ENCODE data around the gene THPO.

THPO gene

DNA sequence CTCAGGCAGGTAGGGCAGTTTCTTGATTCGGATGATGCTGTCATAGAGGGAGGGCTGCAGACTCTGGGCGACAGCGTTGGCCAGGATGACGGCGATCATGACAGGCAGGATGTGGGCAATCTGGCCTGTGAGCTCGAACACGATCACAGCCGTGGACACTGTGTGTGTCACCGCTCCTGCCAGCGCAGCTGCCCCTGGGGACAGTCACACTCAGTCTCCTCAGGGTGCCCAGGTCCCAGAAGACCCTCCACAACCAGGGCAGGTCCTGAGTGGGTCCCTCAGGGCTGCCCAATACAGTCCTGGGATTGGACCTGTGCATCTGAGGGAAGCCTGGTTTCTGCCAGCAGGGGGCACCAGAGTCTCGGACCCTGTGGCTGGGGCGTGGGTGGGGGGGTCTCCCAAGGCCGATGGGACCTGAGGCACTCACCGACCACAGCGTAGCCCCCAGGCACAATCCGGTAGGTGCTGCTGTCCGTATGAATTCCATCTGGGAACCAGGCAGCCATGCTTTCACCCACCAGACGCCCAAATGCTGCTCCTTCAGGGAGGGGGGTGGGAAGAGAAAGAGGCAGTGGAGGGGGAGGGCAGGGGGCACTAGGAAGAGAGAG lies 23.8 kb downstream of the THPO start:
- no peak overlapping the region for H3K4me3 ChIP-seq (ENCODE audit: low read length)
- no peak for TF ChIP-seq ZNF274 (IDR thresholded peaks at IDR 0.05; ENCODE audit: low read depth, low read length)

DNA sequence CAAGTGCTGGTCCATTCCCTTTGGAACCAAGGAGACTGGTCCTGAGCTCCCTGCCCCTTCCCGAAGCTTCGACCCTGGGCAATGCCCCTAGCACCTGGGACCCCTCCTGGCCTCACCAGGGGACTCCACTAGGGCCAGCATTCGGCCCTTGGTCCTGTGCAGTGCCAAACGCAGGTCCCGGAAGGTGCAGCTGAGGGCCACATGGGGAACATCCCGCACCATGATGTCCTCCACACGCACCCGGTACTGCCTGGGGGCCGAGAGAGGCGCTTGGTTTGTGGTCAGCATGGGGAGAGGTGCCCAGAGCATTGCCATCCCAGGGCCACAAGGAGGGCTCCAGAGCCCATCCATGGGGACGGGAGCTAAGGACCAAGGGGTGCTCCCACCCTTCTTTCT lies 24.5 kb downstream of the THPO start:
- no peak for TF ChIP-seq ZNF274 (IDR thresholded peaks at IDR 0.05; ENCODE audit: low read depth, low read length)
- no peak overlapping the region for H3K4me3 ChIP-seq (ENCODE audit: low read length)

DNA sequence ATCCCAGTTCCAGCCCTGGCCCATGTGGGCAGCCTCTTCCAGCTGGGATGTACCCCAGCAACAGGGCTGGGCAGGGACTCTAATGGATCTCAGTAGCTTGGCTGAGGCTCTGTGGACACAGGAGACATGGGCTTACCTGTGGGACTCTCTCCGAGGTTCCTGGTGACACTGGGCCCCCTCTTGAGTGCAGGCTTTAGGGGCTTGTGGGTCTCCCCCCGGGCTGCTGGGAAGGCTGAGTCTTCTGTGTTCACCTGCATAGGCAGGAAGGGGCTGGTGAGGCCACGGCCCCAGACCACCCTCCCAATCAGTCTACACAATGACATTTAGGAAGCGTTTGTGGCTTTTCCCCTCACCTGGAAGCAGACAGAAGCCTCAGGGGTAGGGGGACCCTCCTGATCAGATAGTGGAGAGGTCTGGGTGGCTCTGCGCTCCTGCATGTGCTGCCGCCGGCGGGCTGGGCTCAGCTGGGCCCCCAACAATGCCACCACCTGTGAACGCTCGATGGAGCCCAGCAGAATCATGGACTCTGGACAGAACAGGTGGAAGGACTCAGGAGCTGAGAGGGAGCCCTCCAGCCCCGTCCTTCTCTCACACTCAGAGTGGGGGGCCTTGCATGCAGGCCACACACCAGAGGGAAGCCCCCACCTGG lies 25.0 kb downstream of the THPO start:
- H3K4me3 ChIP-seq (ENCODE audit: low read length) = no peak overlapping the region
- TF ChIP-seq ZNF274 (IDR thresholded peaks at IDR 0.05; ENCODE audit: low read depth, low read length) = no peak

DNA sequence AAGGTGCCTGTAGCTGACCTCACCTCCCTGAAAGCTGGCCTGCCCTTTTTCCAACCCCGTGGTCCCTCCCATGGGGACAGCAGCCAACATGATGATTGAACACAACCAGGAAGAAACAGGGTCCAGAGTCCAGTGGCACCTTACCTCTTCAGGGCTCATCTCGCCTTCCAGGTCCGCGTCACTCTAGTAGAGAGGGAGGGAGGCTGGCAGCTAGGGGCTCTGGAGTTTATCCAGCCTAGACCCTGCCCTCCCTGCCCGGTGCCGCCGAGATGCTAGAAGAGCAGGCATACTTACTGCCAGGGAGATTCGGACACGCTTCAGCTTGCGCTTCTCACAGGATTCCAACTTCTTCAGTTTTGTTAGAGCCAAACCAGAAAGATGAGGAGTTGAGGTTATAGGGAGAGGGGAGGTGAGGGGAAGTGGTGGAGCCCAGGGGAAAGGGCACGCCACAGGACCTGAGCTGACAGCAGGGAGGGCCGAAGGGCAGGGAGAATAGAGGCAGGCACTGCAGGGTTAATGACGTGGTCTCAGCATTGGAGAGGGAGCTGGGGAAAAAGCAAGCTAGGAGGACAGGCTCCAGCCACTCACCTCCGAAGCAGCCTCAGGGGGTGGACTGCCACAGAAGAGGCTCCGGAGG lies 25.7 kb downstream of the THPO start:
- no peak for TF ChIP-seq ZNF274 (IDR thresholded peaks at IDR 0.05; ENCODE audit: low read depth, low read length)

DNA sequence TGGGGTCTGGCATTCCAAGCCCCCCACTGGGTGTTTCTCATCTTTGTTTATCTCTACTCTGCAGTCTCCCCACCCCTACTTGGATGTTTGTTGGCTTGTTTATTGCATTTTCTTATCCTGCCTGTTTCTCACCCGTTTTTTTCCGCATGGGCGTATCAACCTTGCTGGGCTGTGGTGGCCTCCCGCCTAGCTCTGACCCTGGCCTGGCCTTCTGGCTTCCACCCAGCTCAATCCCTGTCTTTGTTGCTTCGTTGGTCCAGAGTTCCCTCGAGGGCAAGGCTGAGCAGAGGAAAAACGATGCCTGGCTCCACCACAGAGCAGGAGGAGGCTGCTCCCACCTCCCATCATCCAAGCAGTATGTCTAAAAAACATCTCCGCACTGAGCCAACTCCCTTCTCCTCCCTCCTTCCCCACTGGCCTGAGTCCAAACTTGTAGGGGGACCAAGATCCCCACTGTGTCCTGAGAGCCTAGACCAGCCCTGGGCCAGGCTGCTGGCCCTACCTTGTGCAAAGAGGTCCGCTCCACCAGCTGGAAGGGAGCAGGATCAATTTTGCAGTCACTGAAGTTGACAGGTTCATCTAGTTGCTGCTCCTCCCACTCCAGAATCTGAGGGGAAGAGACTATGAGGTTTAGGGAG lies 26.4 kb downstream of the THPO start:
- TF ChIP-seq ZNF274 (IDR thresholded peaks at IDR 0.05; ENCODE audit: low read depth, low read length) = no peak
- H3K4me3 ChIP-seq (ENCODE audit: low read length) = no peak overlapping the region

More for the DNA sequence above, 25.7 kb downstream of the THPO start:
- H3K4me3 ChIP-seq (ENCODE audit: low read length) = no peak overlapping the region

DNA sequence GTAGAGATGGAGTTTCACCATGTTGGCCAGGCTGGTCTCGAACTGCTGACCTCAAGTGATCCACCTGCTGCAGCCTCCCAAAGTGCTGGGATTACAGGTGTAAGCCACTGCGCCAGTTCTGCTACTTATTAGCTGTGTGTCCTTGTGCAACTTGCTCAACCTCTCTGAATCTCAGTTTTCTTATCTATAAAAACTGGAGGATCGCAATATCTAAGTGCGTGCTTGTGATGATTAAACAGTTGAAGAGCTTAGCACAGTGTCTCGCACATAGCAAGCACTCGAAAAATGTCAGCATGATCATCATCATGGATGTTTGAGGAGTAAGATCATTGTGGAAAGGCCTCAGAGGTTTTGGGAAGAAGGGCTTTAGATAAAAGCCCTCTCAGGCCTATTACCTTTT lies 27.4 kb downstream of the THPO start:
- no peak for TF ChIP-seq ZNF274 (IDR thresholded peaks at IDR 0.05; ENCODE audit: low read depth, low read length)
- no peak overlapping the region for H3K4me3 ChIP-seq (ENCODE audit: low read length)

DNA sequence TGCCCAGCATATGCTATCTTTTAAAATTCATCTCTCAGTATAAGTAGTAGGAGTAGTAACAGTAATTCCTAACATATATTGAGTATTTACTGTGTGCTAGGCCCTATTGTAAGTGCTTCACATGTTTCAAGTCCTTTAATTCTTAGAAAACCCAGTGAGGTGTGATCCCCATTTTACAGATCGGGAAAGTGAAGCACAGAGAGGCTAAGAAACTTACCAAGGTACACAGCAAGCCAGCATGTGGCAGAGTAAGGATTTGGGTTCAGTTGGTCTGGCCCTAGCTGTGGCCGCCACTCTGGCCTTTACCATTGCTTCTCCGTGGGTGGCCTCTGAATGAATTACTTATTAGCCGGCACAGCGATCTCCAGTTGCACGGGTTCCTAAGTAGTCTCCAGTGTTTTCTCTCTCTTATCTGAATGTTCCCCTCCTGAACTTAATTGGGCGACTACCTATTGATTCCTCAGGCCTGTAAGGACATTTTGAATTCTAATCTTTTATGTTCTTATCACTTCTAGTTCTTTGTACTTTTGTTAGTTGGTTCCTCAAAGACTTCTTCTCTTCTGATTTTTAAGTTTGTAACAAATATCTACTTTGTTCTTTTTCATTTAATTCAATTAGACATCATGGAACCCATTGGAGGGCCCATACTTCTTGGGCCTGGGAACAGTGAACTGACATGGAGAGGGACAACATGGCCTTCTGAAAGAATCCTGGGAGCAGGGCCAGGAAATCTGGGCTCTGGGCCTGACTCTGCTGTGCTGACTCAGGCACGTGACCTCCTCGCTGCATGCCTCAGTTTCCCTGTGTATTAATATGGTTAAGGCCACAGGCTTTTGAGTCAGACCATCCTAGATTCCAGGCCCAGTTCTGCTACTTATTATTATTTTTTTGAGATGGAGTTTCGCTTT lies 28.2 kb downstream of the THPO start:
- no peak for TF ChIP-seq ZNF274 (IDR thresholded peaks at IDR 0.05; ENCODE audit: low read depth, low read length)

DNA sequence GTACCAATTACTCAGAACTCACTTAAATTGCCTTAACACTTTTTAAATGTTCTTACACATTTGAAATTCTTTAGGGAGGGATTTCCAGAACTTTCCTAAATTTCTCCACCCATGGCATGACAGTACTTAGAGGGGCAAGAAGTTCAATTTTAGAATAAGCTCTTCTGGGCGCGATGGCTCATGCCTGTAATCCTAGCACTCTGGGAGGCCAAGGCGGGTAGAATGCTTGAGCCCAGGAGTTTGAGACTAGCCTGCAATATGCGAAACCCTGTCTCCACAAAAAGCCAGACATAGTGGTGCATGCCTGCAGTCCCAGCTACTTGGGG lies 30.0 kb downstream of the THPO start:
- TF ChIP-seq ZNF274 (IDR thresholded peaks at IDR 0.05; ENCODE audit: low read depth, low read length) = no peak
- H3K4me3 ChIP-seq (ENCODE audit: low read length) = no peak overlapping the region

More for the DNA sequence above, 28.2 kb downstream of the THPO start:
- H3K4me3 ChIP-seq (ENCODE audit: low read length) = no peak overlapping the region

DNA sequence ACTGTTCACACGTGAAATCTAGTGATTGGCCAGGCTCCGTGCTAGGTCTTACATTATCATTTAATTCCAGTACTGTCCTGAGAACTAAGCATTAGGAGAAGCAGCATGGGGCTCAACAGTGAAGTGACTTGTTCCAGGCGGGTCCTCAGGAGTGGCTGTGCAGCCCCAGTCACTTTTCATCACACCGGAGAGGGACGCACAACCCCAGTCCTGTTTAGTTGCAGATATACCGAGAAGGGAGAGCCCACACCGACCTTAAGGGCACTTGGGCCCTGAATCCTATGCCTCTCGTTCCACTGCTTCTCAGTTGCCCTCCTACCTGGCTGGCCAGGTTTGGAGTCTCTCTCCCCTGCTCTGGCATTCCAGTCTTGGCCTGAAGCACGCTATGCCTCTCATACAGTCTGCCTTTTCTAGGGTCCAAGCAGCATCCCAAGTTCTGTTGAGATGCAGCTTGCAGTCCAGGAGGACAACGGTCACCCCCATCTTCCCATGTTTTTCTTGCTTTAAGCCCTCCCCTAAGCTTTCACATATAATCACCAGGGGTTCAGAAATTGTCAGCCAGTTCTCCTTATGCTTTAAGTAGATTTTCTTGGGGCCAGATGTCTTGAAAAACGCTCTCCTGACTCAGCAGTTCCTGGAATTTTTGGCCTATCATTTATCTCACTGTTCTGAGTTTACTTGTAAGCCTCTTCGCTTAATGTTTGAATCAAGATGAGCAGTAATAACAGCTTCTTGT lies 30.5 kb downstream of the THPO start:
- TF ChIP-seq ZNF274 (IDR thresholded peaks at IDR 0.05; ENCODE audit: low read depth, low read length) = no peak
- no peak overlapping the region for H3K4me3 ChIP-seq (ENCODE audit: low read length)

DNA sequence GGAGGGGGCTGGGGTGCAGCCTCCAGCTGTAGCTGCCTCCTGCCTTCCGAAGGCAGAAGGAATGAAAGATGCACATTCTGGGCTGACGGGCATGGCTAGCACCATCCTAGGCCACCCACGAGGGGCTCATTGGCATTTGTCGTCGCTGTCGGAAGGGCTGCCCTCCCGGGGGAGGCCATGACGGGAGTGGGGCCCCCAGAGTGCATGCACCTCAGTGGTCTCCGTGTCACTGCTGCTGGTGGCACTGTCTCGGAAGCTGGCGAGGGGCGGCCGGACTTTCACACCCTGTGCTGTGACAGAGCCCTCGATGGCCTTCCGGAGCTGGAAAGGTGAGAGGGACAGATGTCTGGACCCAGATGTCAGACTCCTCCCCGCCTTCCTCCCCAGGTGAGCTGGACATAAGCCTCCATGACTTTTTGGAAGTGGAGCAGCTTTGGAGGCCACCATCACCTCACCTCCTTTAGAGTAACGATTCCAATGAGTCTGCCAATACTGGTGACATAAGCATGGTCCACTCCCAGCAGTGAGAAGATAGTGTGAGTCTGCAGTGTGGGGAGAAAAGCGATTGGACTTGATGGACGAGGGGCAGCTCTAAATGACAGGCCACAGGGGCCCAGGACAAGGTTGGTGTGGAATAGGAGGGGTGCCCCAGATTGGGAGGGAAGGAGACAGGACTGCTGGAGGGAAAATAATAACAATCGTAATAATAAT lies 31.4 kb downstream of the THPO start:
- TF ChIP-seq ZNF274 (IDR thresholded peaks at IDR 0.05; ENCODE audit: low read depth, low read length) = no peak
- no peak overlapping the region for H3K4me3 ChIP-seq (ENCODE audit: low read length)

DNA sequence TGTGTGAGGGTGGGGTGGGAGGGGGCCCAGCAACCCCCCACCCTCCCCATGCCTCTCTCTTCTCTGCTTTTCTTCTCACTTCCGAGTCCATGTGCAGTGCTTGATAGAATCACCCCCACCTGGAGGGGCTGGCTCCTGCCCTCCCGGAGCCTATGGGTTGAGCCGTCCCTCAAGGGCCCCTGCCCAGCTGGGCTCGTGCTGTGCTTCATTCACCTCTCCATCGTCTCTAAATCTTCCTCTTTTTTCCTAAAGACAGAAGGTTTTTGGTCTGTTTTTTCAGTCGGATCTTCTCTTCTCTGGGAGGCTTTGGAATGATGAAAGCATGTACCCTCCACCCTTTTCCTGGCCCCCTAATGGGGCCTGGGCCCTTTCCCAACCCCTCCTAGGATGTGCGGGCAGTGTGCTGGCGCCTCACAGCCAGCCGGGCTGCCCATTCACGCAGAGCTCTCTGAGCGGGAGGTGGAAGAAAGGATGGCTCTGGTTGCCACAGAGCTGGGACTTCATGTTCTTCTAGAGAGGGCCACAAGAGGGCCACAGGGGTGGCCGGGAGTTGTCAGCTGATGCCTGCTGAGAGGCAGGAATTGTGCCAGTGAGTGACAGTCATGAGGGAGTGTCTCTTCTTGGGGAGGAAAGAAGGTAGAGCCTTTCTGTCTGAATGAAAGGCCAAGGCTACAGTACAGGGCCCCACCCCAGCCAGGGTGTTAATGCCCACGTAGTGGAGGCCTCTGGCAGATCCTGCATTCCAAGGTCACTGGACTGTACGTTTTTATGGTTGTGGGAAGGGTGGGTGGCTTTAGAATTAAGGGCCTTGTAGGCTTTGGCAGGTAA lies 32.5 kb downstream of the THPO start:
- TF ChIP-seq ZNF274 (IDR thresholded peaks at IDR 0.05; ENCODE audit: low read depth, low read length) = no peak
- H3K4me3 ChIP-seq (ENCODE audit: low read length) = no peak overlapping the region
